Heart left ventricle (tissue), 16 donors: ENCODE results near the gene SPTBN2. TPM values are rescaled to one million over a fixed set of nuclear protein-coding genes. Genes with fewer than 3 reads are reported as not detected.

ENCODE experiments used
- ATAC-seq, 4 donors: fragments of 200-7000 bp; cut with Tn5 transposase; one replicate each; pipeline ENCODE4 v1.9.1; 2020 to 2022; ENCODE audit warnings: moderate library complexity in 4 of 4, mild to moderate bottlenecking in 3 of 4, moderate number of reproducible peaks in 1 of 4
- DNase-seq, 5 donors: peaks; one replicate each; pipeline ENCODE4 v3.0.0-alpha.2; 2020
- H3K27ac ChIP-seq, 12 donors: fragments of 200-600 bp; sonication (generic) in 4 of 12; one replicate each; pipeline versions ENCODE4 v1.5.0 to v1.8.0; 2016 to 2022; ENCODE audit warnings: mild to moderate bottlenecking in 2 of 12
- H3K27me3 ChIP-seq, 9 donors: fragments of 200-600 bp; sonication (generic) in 2 of 9; one replicate each; pipeline versions ENCODE4 v1.5.1 to v1.8.0; 2016 to 2022; ENCODE audit warnings: mild to moderate bottlenecking in 3 of 9
- H3K36me3 ChIP-seq, 9 donors: fragments of 200-600 bp; sonication (generic) in 2 of 9; one replicate each; pipeline versions ENCODE4 v1.5.0 to v1.8.0; 2018 to 2022; ENCODE audit warnings: mild to moderate bottlenecking in 2 of 9
- H3K4me1 ChIP-seq, 12 donors: fragments of 200-600 bp; sonication (generic) in 4 of 12; one replicate each; pipeline versions ENCODE4 v1.5.0 to v1.8.0; 2016 to 2022; ENCODE audit warnings: mild to moderate bottlenecking in 3 of 12
- H3K4me3 ChIP-seq, 12 donors: fragments of 200-600 bp; sonication (generic) in 4 of 12; one replicate each; pipeline versions ENCODE4 v1.5.0 to v1.8.0; 2017 to 2022; ENCODE audit warnings: mild to moderate bottlenecking in 9 of 12, moderate library complexity in 4 of 12
- H3K9me3 ChIP-seq, 12 donors: fragments of 200-600 bp; sonication (generic) in 4 of 12; one replicate each; pipeline versions ENCODE4 v1.5.0 to v1.8.0; 2016 to 2022; ENCODE audit warnings: mild to moderate bottlenecking in 1 of 12
- POLR2A ChIP-seq, 2 donors: fragments of 450-650 bp; IDR thresholded peaks; one replicate each; pipeline ENCODE4 v1.6.1; 2017; ENCODE audit warnings: antibody characterized with exemption in 2 of 2, mild to moderate bottlenecking in 2 of 2, moderate library complexity in 2 of 2
- WGBS, 4 donors: extraction: QIAGEN DNeasy Blood & Tissue Kit in 2 of 4; methylation state at CpG; one replicate each; pipeline versions ENCODE4 v1.1.5 to v1.1.7; 2013 to 2018; 5-methylcytosine and 5-hydroxymethylcytosine counted together
- intact Hi-C, 10 donors: fragments of 100-400 bp; cut with DNase I; formaldehyde crosslinking; loops; one replicate each; pipeline versions ENCODE4 v1.11.1 to v1.14.2; 2022
- polyA plus RNA-seq, 2 donors: library from polyadenylated mRNA; stranded (reverse); fragments of 200-250 nt; gene quantifications; one replicate each; pipeline ENCODE4 v1.2.3, GENCODE V29; 2013
- total RNA-seq, 9 donors: library from RNA; depleted of rRNA in 2 of 9; stranded (reverse); fragments of >200 nt in 2 of 9; fragmentation: NEBNext Ultra II Directional in 3 of 9; extraction: Animal tissue kit (Norgen Biotek cat#: 25700) in 3 of 9; gene quantifications; one replicate each; pipeline versions ENCODE4 v1.1.0 to v1.2.4, GENCODE V29; 2016 to 2023
- TF ChIP-seq, protein P1 (sequence below), 12 donors: fragments of 200-600 bp; sonication (generic) in 4 of 12; IDR thresholded peaks; one replicate each; pipeline versions ENCODE4 v1.5.0 to v1.8.0; 2018 to 2022; ENCODE audit warnings: antibody characterized with exemption in 12 of 12, mild to moderate bottlenecking in 5 of 12
- donor health status: ischemic (EF 13 %, LVEDD 7.1; RV severe dilation, severe dysfunction).
- donor health status: healthy with polysubstance abuse.
- donor health status: DM: no; HTN: yes; CAD: no.
- donor health status: DM: no; HTN: no; CAD: no.
- donor health status: ischemic (EF 25% LVEDD 6.9; RV normal size, moderate dysfunction).
- donor health status: ischemic (EF 25% LVEDD 5.7; RV mildly dilated, moderate dysfunction).
- donor health status: healthy.
- donor health status: DM: yes; HTN: yes; CAD: no.
- donor health status: ischemic (EF 35%, LVEDD 5.7; RV mildly dilated, moderate dysfunction).
- donor health status: nonischemic (EF 11% LVEDD 7.7; RV severe dilation, severe dysfunction).
- donor health status: DM: yes; HTN: yes; CAD: no.
- donor health status: PGD.
- donor health status: ischemic (EF 29% LVEDD 5.4; RV normal size, mild dysfunction).
- donor health status: nonischemic (EF 23%, LVEDD 6.1; RV moderate dilation, normal function).

Gene SPTBN2
- total and polyA plus RNA-seq, 11 donors = 0.30 to 3.1 (median 0.88) TPM

DNA sequence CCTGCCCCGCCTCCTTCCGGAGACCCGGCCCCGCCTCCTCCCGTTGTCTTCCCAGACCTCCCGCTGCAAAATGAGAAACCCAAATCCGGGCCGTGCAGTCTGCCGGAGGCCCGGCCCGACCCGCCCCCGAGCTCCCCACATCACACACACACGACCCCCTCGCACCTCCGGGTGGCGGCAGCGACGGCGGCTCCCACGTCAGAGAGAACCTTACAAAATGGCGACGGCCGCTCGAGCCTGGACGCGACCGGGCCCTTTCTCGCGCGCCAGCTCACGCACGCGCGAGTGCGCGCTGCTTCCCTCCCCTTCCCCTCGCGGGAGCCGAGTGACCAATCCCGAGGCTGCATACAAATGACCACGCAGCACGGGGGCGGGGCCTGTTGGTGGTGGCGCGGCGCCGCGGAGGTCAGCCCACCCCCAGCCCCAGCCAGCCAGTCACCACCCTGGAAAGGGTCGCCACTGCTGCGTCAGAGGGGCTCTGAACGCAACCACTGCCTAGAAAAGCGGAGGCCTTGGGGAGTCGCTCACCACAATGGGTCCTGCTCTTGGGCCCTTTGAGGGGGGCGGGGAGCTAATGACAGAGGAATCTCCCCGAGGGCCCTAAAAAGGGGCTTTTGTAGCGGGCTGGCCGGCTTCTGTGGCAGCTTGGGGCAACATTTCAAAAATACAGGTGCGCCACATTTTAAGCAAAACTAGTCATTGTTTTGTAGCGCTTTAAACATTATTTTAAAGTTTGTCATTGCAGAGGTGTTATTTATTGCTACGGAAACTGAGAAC is 51.2 kb downstream of the SPTBN2 start, which contains the start of gene RBM4B:
Gene RBM4B (minus strand): TSS at position 289 of the 777 bp plus-strand sequence. CDS start 808 bp downstream, outside the sequence.
- TF ChIP-seq POLR2A (IDR thresholded peaks at IDR 0.05) = peak; percentile 70 to 91
- TF ChIP-seq, protein P1, sequence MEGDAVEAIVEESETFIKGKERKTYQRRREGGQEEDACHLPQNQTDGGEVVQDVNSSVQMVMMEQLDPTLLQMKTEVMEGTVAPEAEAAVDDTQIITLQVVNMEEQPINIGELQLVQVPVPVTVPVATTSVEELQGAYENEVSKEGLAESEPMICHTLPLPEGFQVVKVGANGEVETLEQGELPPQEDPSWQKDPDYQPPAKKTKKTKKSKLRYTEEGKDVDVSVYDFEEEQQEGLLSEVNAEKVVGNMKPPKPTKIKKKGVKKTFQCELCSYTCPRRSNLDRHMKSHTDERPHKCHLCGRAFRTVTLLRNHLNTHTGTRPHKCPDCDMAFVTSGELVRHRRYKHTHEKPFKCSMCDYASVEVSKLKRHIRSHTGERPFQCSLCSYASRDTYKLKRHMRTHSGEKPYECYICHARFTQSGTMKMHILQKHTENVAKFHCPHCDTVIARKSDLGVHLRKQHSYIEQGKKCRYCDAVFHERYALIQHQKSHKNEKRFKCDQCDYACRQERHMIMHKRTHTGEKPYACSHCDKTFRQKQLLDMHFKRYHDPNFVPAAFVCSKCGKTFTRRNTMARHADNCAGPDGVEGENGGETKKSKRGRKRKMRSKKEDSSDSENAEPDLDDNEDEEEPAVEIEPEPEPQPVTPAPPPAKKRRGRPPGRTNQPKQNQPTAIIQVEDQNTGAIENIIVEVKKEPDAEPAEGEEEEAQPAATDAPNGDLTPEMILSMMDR (IDR thresholded peaks at IDR 0.05) = no peak
- H3K27me3 ChIP-seq = no peaks in the 10 kb centered on the region
- H3K36me3 ChIP-seq = peaks cover 0 to 13% (median 0%) of the 10 kb centered on the region in 9 donors
- intact Hi-C loops = loop anchor here (1.0 to 10.0 kb wide), 15 partner anchors 39 to 365 kb away; partner anchors contain the start of genes CCDC87 (in 6 of the 10), CCS (in 6 of the 10), RBM4 (in 3 of the 10) and RBM14 (in 2 of the 10)
- H3K9me3 ChIP-seq = no peaks in the 10 kb centered on the region
- peaks cover 0 to 48% (median 26%) of the 10 kb centered on the region in 12 donors for H3K4me1 ChIP-seq
- peak within 1 kb of the TSS; percentile 56 to 83 (median 72) for H3K4me3 ChIP-seq
- peak within 1 kb of the TSS; percentile 84 to 98 (median 92) for H3K27ac ChIP-seq
- ATAC-seq (peak; percentile 98 to 99 (median 98)), DNase-seq (peak; percentile 96 to 98 (median 97))
- 1% methylated on average over 26 to 61 of the region's 61 CpGs for WGBS, 4 donors

DNA sequence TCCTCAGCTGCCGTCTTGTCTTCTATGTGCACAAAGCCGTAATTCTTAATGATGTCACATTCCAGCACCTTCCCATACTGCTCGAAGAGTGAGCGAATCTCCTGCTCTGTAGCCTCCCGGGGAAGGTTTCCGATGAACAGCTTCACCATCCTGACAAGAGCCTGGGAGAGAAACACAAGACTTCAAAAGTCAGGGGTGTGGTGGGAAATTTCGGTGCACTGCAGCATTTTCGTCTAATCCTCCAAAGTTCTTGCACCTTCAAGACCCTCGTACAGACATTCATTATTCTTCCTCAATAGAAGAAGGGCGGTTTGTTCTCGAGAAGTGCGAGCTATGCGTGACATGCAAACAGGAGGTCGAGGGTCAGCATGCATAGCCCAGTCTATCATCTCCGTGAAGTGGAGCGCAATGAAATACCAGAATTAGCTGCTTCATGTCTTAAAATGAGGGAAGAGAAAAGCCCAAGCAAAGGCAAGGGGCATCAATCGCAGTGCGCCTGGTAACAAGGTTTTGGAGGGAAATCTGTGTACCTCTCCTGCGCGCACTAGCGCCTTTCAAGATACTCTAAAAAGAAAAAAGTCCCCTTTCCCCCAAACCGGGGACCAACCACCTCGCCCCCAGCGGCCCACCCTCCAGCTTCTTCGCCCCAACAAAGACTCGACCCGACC is 52.0 kb downstream of the SPTBN2 start:
- ATAC-seq (no peak), DNase-seq (no peak)
- WGBS, 4 donors = 6 to 12% (median 10%) methylated on average over 25 to 27 of the region's 27 CpGs
- Histone ChIP-seq H3K36me3 (peaks cover 0 to 13% (median 0%) of the 10 kb centered on the region in 9 donors), H3K4me1 (peaks cover 0 to 48% (median 26%) of the 10 kb centered on the region in 12 donors), H3K27me3 (no peaks in the 10 kb centered on the region), H3K9me3 (no peaks in the 10 kb centered on the region), H3K4me3 (peak overlapping the region; percentile 56 to 83 (median 72)), H3K27ac (peak overlapping the region; percentile 84 to 98 (median 92))
- no peak for TF ChIP-seq POLR2A (IDR thresholded peaks at IDR 0.05)
- TF ChIP-seq, protein P1 (IDR thresholded peaks at IDR 0.05) = no peak
- intact Hi-C loops = loop anchor here (1.0 to 10.0 kb wide), 11 partner anchors 38 to 365 kb away; partner anchors contain the start of genes CCDC87 (in 6 of the 10), CCS (in 6 of the 10), RBM4 (in 2 of the 10) and RBM14 (in 1 of the 10)

DNA sequence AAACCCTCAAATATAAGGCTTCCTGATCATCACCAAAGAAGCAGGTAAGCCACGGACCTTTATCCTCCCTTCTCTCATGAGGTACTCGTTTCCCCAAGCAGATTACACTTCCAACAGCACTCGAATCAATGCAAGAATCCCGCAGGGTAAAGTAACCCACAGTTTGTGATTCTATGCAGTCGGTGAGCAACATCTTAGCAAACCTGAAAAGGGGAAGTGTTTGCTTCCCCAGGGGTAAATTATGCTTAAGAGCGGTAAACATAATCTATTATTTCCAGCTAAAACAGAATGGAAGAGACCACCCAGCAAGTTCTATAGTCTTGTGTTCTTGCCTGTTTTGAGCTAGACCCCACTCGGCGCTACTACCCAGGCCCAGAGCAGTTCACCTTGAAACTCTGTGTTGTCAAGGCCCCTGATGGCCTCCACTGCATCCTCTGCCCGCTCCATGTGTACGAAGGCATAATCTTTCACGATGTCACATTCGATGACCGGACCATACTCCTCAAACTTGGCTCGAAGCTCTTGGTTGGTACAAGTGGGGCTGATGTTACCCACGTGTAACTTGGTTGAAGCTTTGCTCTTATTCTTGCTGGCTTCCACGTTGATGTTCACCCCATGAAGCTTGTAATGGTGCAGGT is 52.6 kb downstream of the SPTBN2 start:
- Histone ChIP-seq H3K4me3 (peak overlapping the region in 10 of 12 donors; percentile 63 to 83 (median 73)), H3K27me3 (no peaks in the 10 kb centered on the region), H3K36me3 (peaks cover 0 to 13% (median 0%) of the 10 kb centered on the region in 9 donors), H3K4me1 (peaks cover 0 to 49% (median 26%) of the 10 kb centered on the region in 12 donors), H3K9me3 (no peaks in the 10 kb centered on the region), H3K27ac (no peak overlapping the region)
- ATAC-seq (no peak), DNase-seq (no peak)
- whole genome bisulfite sequencing, 4 donors = 69 to 80% (median 75%) methylated on average over 16 of the region's 16 CpGs
- intact Hi-C loops = loop anchor here (2.0 to 10.0 kb wide), 8 partner anchors 38 to 364 kb away; partner anchors contain the start of genes CCDC87 (in 4 of the 10), CCS (in 4 of the 10) and RBM4 (in 2 of the 10)
- TF ChIP-seq, protein P1 (IDR thresholded peaks at IDR 0.05) = no peak
- no peak for TF ChIP-seq POLR2A (IDR thresholded peaks at IDR 0.05)
